Mesenchymal stem cell (in vitro differentiated cells and primary cell): ENCODE measurements around the gene C1QTNF8.

Experiments used
- DNase-seq: peaks from one replicate; pipeline ENCODE4 v3.0.0-alpha.2; 2013
- H2AFZ ChIP-seq: one replicate; pipeline ENCODE4 v1.6.1; 2013; ENCODE audit warnings: low read depth, mild to moderate bottlenecking, control low read depth, inconsistent platforms, low read length, moderate library complexity
- H2AK5ac ChIP-seq: 2 replicates; pipeline ENCODE4 v1.6.1; 2013; ENCODE audit warnings: low read length, moderate library complexity, mild to moderate bottlenecking, inconsistent platforms; ENCODE audit not compliant: severe bottlenecking
- H2BK120ac ChIP-seq: one replicate; pipeline ENCODE4 v1.6.1; 2013; ENCODE audit warnings: low read depth, mild to moderate bottlenecking, inconsistent platforms, low read length, moderate library complexity
- H2BK12ac ChIP-seq, 2 experiments: one replicate each; pipeline ENCODE4 v1.6.1; 2013; ENCODE audit warnings: inconsistent platforms in 2 of 2, low read length in 2 of 2, mild to moderate bottlenecking in 2 of 2, moderate library complexity in 2 of 2, control low read depth in 1 of 2
- H2BK15ac ChIP-seq: one replicate; pipeline ENCODE4 v1.6.1; 2013; ENCODE audit warnings: mild to moderate bottlenecking, low read depth, inconsistent platforms; ENCODE audit not compliant: poor library complexity, severe bottlenecking
- H2BK5ac ChIP-seq: 2 replicates; pipeline ENCODE4 v1.6.1; 2013; ENCODE audit warnings: low read depth, mild to moderate bottlenecking, low read length, control low read depth, inconsistent platforms; ENCODE audit not compliant: poor library complexity, severe bottlenecking
- H3K14ac ChIP-seq, 2 experiments: one replicate each; pipeline ENCODE4 v1.6.1; 2013; ENCODE audit warnings: inconsistent platforms in 2 of 2, low read length in 2 of 2, control low read depth in 1 of 2, mild to moderate bottlenecking in 1 of 2, moderate library complexity in 1 of 2
- H3K18ac ChIP-seq, 2 experiments: one replicate each; pipeline ENCODE4 v1.6.1; 2013; ENCODE audit warnings: inconsistent platforms in 2 of 2, low read length in 2 of 2, control low read depth in 1 of 2, low read depth in 1 of 2, mild to moderate bottlenecking in 1 of 2
- H3K23ac ChIP-seq, 2 experiments: one replicate each; pipeline ENCODE4 v1.6.1; 2013; ENCODE audit warnings: inconsistent platforms in 2 of 2, low read length in 2 of 2, mild to moderate bottlenecking in 2 of 2, moderate library complexity in 2 of 2, control low read depth in 1 of 2
- H3K27ac ChIP-seq: 2 replicates; pipeline ENCODE4 v1.5.1; 2013; ENCODE audit warnings: mild to moderate bottlenecking, moderate library complexity, low read length, control low read depth, inconsistent platforms; ENCODE audit not compliant: poor library complexity, severe bottlenecking
- H3K27me3 ChIP-seq, 2 experiments: 2 replicates each; pipeline versions ENCODE4 v1.6.1 to v1.7.0; 2013; ENCODE audit warnings: low read length in 2 of 2, mild to moderate bottlenecking in 2 of 2, moderate library complexity in 2 of 2, control low read depth in 1 of 2, inconsistent platforms in 1 of 2; ENCODE audit not compliant: control insufficient read depth in 1 of 2, insufficient read depth in 1 of 2
- H3K36me3 ChIP-seq, 2 experiments: 2 replicates each; pipeline versions ENCODE4 v1.6.1 to v1.7.0; 2013; ENCODE audit warnings: low read length in 2 of 2, control low read depth in 1 of 2, inconsistent platforms in 1 of 2, low read depth in 1 of 2, mild to moderate bottlenecking in 1 of 2; ENCODE audit not compliant: insufficient read depth in 2 of 2, control insufficient read depth in 1 of 2
- H3K4ac ChIP-seq, 2 experiments: one replicate each; pipeline ENCODE4 v1.6.1; 2013; ENCODE audit warnings: inconsistent platforms in 2 of 2, low read length in 2 of 2, mild to moderate bottlenecking in 2 of 2, moderate library complexity in 2 of 2, control low read depth in 1 of 2, low read depth in 1 of 2
- H3K4me1 ChIP-seq: 2 replicates; pipeline ENCODE4 v1.6.1; 2013; ENCODE audit warnings: low read depth, low read length, control low read depth; ENCODE audit not compliant: control insufficient read depth, insufficient read depth
- H3K4me2 ChIP-seq: 2 replicates; pipeline ENCODE4 v1.6.1; 2013; ENCODE audit warnings: low read length, mild to moderate bottlenecking, inconsistent platforms; ENCODE audit not compliant: poor library complexity, severe bottlenecking
- H3K4me3 ChIP-seq, 2 experiments: 2 replicates each; pipeline versions ENCODE4 v1.5.1 to v1.7.0; 2013; ENCODE audit warnings: low read length in 2 of 2, mild to moderate bottlenecking in 2 of 2, control low read depth in 1 of 2, low read depth in 1 of 2; ENCODE audit not compliant: insufficient read depth in 1 of 2
- H3K79me1 ChIP-seq: replicated peaks from 2 replicates; pipeline ENCODE4 v1.6.1; 2013; ENCODE audit warnings: mild to moderate bottlenecking, control low read depth, low read length, inconsistent platforms; ENCODE audit not compliant: poor library complexity, severe bottlenecking
- H3K9ac ChIP-seq: 2 replicates; pipeline ENCODE4 v1.7.0; 2013; ENCODE audit warnings: mild to moderate bottlenecking, low read length, moderate library complexity
- H3K9me3 ChIP-seq: 2 replicates; pipeline ENCODE4 v1.7.0; 2013; ENCODE audit warnings: mild to moderate bottlenecking, low read length; ENCODE audit not compliant: control insufficient read depth
- H4K8ac ChIP-seq: one replicate; pipeline ENCODE4 v1.6.1; 2013; ENCODE audit warnings: inconsistent platforms, mild to moderate bottlenecking, low read length, moderate library complexity
- H4K91ac ChIP-seq: one replicate; pipeline ENCODE4 v1.6.1; 2013; ENCODE audit warnings: mild to moderate bottlenecking, low read length, inconsistent platforms
- WGBS: methylation state at CpG from one replicate; pipeline ENCODE4 v1.1.7; 2013; ENCODE audit warnings: mixed read lengths; 5-methylcytosine and 5-hydroxymethylcytosine counted together

C1QTNF8 gene

GRCh38 chr16:1103636-1103980, 7.6 kb upstream of the C1QTNF8 start:
- Histone ChIP-seq H3K27ac (no peak overlapping the region), H4K91ac (no peak overlapping the region), H3K79me1 (no peaks in the 10 kb centered on the region), H2BK120ac (no peak overlapping the region), H2BK5ac (no peak overlapping the region), H3K14ac (no peak overlapping the region), H3K4me2 (no peak overlapping the region), H3K23ac (no peak overlapping the region), H3K4ac (no peak overlapping the region), H3K4me3 (no peak overlapping the region), H3K4me1 (peaks cover 8% of the 10 kb centered on the region), H2BK12ac (no peak overlapping the region), H3K36me3 (no peaks in the 10 kb centered on the region), H2AK5ac (no peak overlapping the region), H2BK15ac (peak overlapping the region; percentile 13), H3K18ac (no peak overlapping the region), H4K8ac (no peak overlapping the region), H2AFZ (no peak overlapping the region), H3K27me3 (peaks cover 26 to 68% of the 10 kb centered on the region in 2 experiments), H3K9me3 (no peaks in the 10 kb centered on the region), H3K9ac (no peak overlapping the region)
- WGBS = 45% methylated on average over 11 of the region's 11 CpGs
- DNase-seq = no peak

DNA sequence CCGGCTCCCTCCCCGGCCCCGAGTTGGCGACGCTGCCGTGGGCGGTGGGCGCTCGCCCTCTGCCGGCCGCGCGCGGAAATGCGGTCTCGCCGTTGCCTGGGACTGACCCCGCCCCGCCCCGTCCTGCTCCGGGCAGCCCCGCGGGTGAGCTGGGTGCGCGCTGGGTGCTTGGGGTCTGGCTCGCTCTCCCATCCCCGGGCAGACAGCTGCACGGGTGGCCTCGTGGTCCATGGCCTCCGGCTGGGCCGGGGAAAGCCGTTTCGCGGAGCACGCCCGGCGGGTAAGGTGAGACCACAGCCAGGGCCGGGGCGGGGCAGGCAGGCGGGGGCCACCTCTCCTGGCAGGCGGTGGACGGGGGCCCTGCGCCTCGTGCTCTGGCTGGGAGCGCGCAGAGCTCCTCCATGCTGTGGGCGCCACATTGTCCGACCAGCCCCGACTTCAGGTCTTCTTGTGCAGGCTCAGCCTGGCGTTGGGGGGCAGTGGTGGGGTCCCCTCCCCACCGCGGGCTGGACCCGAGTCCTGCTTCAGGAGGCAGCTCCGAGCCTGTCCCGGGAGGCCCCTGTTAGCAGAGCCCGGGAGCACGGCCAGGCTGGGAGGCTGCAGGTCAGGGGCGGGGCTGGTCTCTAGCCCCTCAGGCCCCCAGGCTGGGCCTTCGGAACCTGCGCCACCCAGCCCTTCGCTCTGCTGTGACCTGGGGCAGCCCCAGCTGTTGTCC, 7.0 kb upstream of the C1QTNF8 start:
- Histone ChIP-seq H4K91ac (peak overlapping the region; percentile 11), H3K27ac (no peak overlapping the region), H3K23ac (no peak overlapping the region), H3K79me1 (no peaks in the 10 kb centered on the region), H3K4ac (no peak overlapping the region), H4K8ac (no peak overlapping the region), H3K4me3 (peak overlapping the region in 1 of 2 experiments; percentile 26), H2BK5ac (no peak overlapping the region), H3K4me2 (peak overlapping the region; percentile 71), H3K9me3 (no peaks in the 10 kb centered on the region), H3K14ac (no peak overlapping the region), H3K36me3 (no peaks in the 10 kb centered on the region), H2BK15ac (peak overlapping the region; percentile 13), H2BK12ac (no peak overlapping the region), H2AK5ac (no peak overlapping the region), H3K4me1 (peaks cover 8% of the 10 kb centered on the region), H2BK120ac (no peak overlapping the region), H3K18ac (no peak overlapping the region), H3K9ac (no peak overlapping the region), H3K27me3 (peaks cover 23 to 68% of the 10 kb centered on the region in 2 experiments), H2AFZ (peak overlapping the region; percentile 46)
- 7% methylated on average over 58 of the region's 61 CpGs for WGBS
- DNase-seq = peak; percentile 18

DNA sequence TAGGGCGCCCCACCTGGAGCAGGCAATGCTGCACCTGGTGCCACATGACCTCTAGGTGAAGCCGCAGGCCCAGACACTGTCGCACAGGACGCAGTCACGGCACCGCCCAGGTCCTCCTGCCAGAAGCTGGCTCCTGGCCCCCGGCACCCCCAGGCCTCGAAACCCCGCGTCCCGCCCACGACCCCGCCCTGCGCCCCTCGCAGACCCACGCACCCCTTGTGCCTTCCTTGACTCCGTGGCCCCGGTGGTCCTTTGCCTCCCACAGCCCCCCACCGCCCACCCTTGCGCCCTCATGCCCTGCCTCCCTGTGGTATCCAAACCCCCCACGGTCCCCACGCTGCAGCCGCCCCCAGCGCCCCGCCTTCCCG, 6.3 kb upstream of the C1QTNF8 start:
- no peaks in the 10 kb centered on the region for H3K9me3 ChIP-seq
- H3K4me1 ChIP-seq = peaks cover 14% of the 10 kb centered on the region
- H2BK15ac ChIP-seq = no peak overlapping the region
- no peak overlapping the region for H2AFZ ChIP-seq
- H3K79me1 ChIP-seq = no peaks in the 10 kb centered on the region
- DNase-seq = no peak
- peaks cover 19 to 70% of the 10 kb centered on the region in 2 experiments for H3K27me3 ChIP-seq
- H3K14ac ChIP-seq = no peak overlapping the region
- H4K8ac ChIP-seq = no peak overlapping the region
- H2BK120ac ChIP-seq = no peak overlapping the region
- H3K23ac ChIP-seq = no peak overlapping the region
- no peak overlapping the region for H3K27ac ChIP-seq
- H3K4ac ChIP-seq = no peak overlapping the region
- H3K18ac ChIP-seq = no peak overlapping the region
- WGBS = 86% methylated on average over 8 of the region's 26 CpGs
- H2AK5ac ChIP-seq = no peak overlapping the region
- H2BK5ac ChIP-seq = no peak overlapping the region
- no peak overlapping the region for H3K4me2 ChIP-seq
- H4K91ac ChIP-seq = no peak overlapping the region
- no peak overlapping the region for H2BK12ac ChIP-seq
- no peak overlapping the region for H3K9ac ChIP-seq
- H3K36me3 ChIP-seq = no peaks in the 10 kb centered on the region
- no peak overlapping the region for H3K4me3 ChIP-seq

- H3K9me3 ChIP-seq = no peaks in the 10 kb centered on the region
- no peak overlapping the region for H3K4me3 ChIP-seq
- DNase-seq = no peak
- peaks cover 14% of the 10 kb centered on the region for H3K4me1 ChIP-seq
- no peak overlapping the region for H3K9ac ChIP-seq
- H3K36me3 ChIP-seq = no peaks in the 10 kb centered on the region
- no peak overlapping the region for H3K23ac ChIP-seq
- H2BK5ac ChIP-seq = no peak overlapping the region
- H3K27ac ChIP-seq = no peak overlapping the region
- H3K4ac ChIP-seq = no peak overlapping the region
- no peak overlapping the region for H2AK5ac ChIP-seq
- no peak overlapping the region for H3K18ac ChIP-seq
- WGBS = 76% methylated on average over 24 of the region's 25 CpGs
- H2BK12ac ChIP-seq = no peak overlapping the region
- no peak overlapping the region for H3K14ac ChIP-seq
- H2AFZ ChIP-seq = no peak overlapping the region
- H4K91ac ChIP-seq = no peak overlapping the region
- no peak overlapping the region for H3K4me2 ChIP-seq
- no peak overlapping the region for H4K8ac ChIP-seq
- peaks cover 16 to 70% of the 10 kb centered on the region in 2 experiments for H3K27me3 ChIP-seq
- no peaks in the 10 kb centered on the region for H3K79me1 ChIP-seq
- H2BK15ac ChIP-seq = no peak overlapping the region
- no peak overlapping the region for H2BK120ac ChIP-seq
Observed at GRCh38 chr16:1101573-1102332, 5.7 kb upstream of the C1QTNF8 start.
